Gastrocnemius medialis (tissue), 4 donors: ENCODE measurements around the gene VMP1.

Experiments
- CTCF ChIP-seq, 5 experiments: fragments of 450-650 bp in 3 of 5; fragments of 200-600 bp in 2 of 5; sonication (generic) in 2 of 5; IDR thresholded peaks in 4 of 5; conservative IDR thresholded peaks in 1 of 5; 1 replicate in 4 of 5; 2 replicates in 1 of 5; pipeline ENCODE4 v1.5.1; 2016 to 2019; ENCODE audit warnings: antibody characterized with exemption in 5 of 5, mild to moderate bottlenecking in 3 of 5, moderate library complexity in 3 of 5
- POLR2A ChIP-seq, 2 donors: fragments of 450-650 bp; IDR thresholded peaks; one replicate each; pipeline ENCODE4 v1.6.1; 2017; ENCODE audit warnings: antibody characterized with exemption in 2 of 2, mild to moderate bottlenecking in 2 of 2, moderate library complexity in 2 of 2

- TF ChIP-seq CTCF (IDR thresholded peaks at IDR 0.05 in 4 of 5, conservative IDR thresholded peaks at IDR 0.05 in 1 of 5) (no peak), POLR2A (IDR thresholded peaks at IDR 0.05) (no peak)
Measured at GRCh38 chr17:59869941-59870218, 162.4 kb downstream of the VMP1 start.
